CD14-positive monocyte (primary cell): ENCODE results near the gene VPS72. TPM values are rescaled to one million over a fixed set of nuclear protein-coding genes. Genes with fewer than 3 reads are reported as not detected.
A peak's percentile ranks its signal among the peaks of the same experiment; 100 is the strongest.

Experiments used
- DNase-seq, 3 donors: peaks; one replicate each; pipeline ENCODE4 v3.0.0-alpha.2; 2011 to 2022
- H2AFZ ChIP-seq: 2 replicates; pipeline ENCODE4 v1.6.0; 2012; ENCODE audit warnings: mild to moderate bottlenecking, low read depth, low read length, inconsistent platforms; ENCODE audit not compliant: insufficient read depth, poor library complexity, severe bottlenecking
- H3K27ac ChIP-seq, 2 donors: 1 replicate in 1 of 2; 2 replicates in 1 of 2; pipeline ENCODE4 v1.5.1; 2012 to 2013; ENCODE audit warnings: low read length in 2 of 2, control low read depth in 1 of 2, inconsistent platforms in 1 of 2, low read depth in 1 of 2, mild to moderate bottlenecking in 1 of 2
- H3K27me3 ChIP-seq, 2 donors: one replicate each; pipeline versions ENCODE4 v1.6.0 to v1.6.1; 2011 to 2013; ENCODE audit warnings: low read length in 2 of 2; ENCODE audit not compliant: control insufficient read depth in 2 of 2, insufficient read depth in 2 of 2
- H3K36me3 ChIP-seq, 2 donors: replicated peaks in 1 of 2; 1 replicate in 1 of 2; 2 replicates in 1 of 2; pipeline versions ENCODE4 v1.5.1 to v1.6.1; 2012 to 2013; ENCODE audit warnings: low read length in 2 of 2, control low read depth in 1 of 2, inconsistent platforms in 1 of 2, mild to moderate bottlenecking in 1 of 2; ENCODE audit not compliant: insufficient read depth in 2 of 2, control insufficient read depth in 1 of 2
- H3K4me1 ChIP-seq, 2 donors: 1 replicate in 1 of 2; 2 replicates in 1 of 2; pipeline versions ENCODE4 v1.5.1 to v1.6.1; 2012 to 2013; ENCODE audit warnings: low read length in 2 of 2, control low read depth in 1 of 2, inconsistent platforms in 1 of 2, mild to moderate bottlenecking in 1 of 2, moderate library complexity in 1 of 2; ENCODE audit not compliant: insufficient read depth in 2 of 2, control insufficient read depth in 1 of 2
- H3K4me2 ChIP-seq: replicated peaks from 2 replicates; pipeline ENCODE3; 2012; ENCODE audit warnings: low read length, moderate library complexity, mild to moderate bottlenecking; ENCODE audit not compliant: poor library complexity, severe bottlenecking; ENCODE audit errors: extremely low read depth
- H3K4me3 ChIP-seq, 3 experiments: fragments of 200-600 bp in 1 of 3; sonication (generic) in 1 of 3; replicated peaks in 1 of 3; 1 replicate in 2 of 3; 2 replicates in 1 of 3; pipeline ENCODE4 v1.5.1; 2011 to 2013; ENCODE audit warnings: low read length in 3 of 3, mild to moderate bottlenecking in 3 of 3, control low read depth in 2 of 3, low read depth in 2 of 3, inconsistent platforms in 1 of 3, moderate library complexity in 1 of 3
- H3K79me2 ChIP-seq: 2 replicates; pipeline ENCODE4 v1.6.0; 2012; ENCODE audit warnings: mild to moderate bottlenecking, control low read depth, inconsistent platforms, low read length, moderate library complexity; ENCODE audit not compliant: insufficient read depth
- H3K9ac ChIP-seq: 2 replicates; pipeline ENCODE4 v1.6.0; 2017; ENCODE audit warnings: low read length, mild to moderate bottlenecking; ENCODE audit not compliant: insufficient read depth, poor library complexity, severe bottlenecking
- H3K9me3 ChIP-seq, 2 donors: replicated peaks in 1 of 2; 1 replicate in 1 of 2; 2 replicates in 1 of 2; pipeline versions ENCODE4 v1.5.1 to v1.6.1; 2012 to 2013; ENCODE audit warnings: low read length in 2 of 2, control low read depth in 1 of 2; ENCODE audit not compliant: control insufficient read depth in 1 of 2, insufficient read depth in 1 of 2
- H4K20me1 ChIP-seq: 2 replicates; pipeline ENCODE4 v1.6.0; 2012; ENCODE audit warnings: mild to moderate bottlenecking, low read length, control low read depth, moderate library complexity; ENCODE audit not compliant: insufficient read depth
- H3K27ac Mint-ChIP-seq, 7 donors: one replicate each; pipeline ENCODE4 v1.8.0; 2020; ENCODE audit warnings: mild to moderate bottlenecking in 7 of 7, mixed read lengths in 7 of 7, moderate library complexity in 6 of 7, inconsistent platforms in 2 of 7
- H3K27me3 Mint-ChIP-seq, 3 donors: one replicate each; pipeline ENCODE4 v1.8.0; 2021 to 2022; ENCODE audit warnings: low read depth in 3 of 3, mild to moderate bottlenecking in 3 of 3, mixed read lengths in 3 of 3, moderate library complexity in 3 of 3, inconsistent platforms in 1 of 3
- H3K36me3 Mint-ChIP-seq, 2 donors: one replicate each; pipeline ENCODE4 v1.8.0; 2020; ENCODE audit warnings: mixed read lengths in 2 of 2, inconsistent platforms in 1 of 2, mild to moderate bottlenecking in 1 of 2
- H3K4me1 Mint-ChIP-seq: one replicate; pipeline ENCODE4 v1.8.0; 2020; ENCODE audit warnings: mild to moderate bottlenecking, mixed read lengths
- H3K4me3 Mint-ChIP-seq, 2 donors: one replicate each; pipeline ENCODE4 v1.8.0; 2020; ENCODE audit warnings: mild to moderate bottlenecking in 2 of 2, mixed read lengths in 2 of 2, moderate library complexity in 1 of 2
- H3K9me3 Mint-ChIP-seq, 7 donors: one replicate each; pipeline ENCODE4 v1.8.0; 2020 to 2022; ENCODE audit warnings: mixed read lengths in 7 of 7, mild to moderate bottlenecking in 6 of 7, moderate library complexity in 6 of 7, inconsistent platforms in 2 of 7
- WGBS: methylation state at CpG from one replicate; pipeline ENCODE4 v1.1.5; 2013; ENCODE audit warnings: missing lambda C conversion rate; ENCODE audit not compliant: insufficient coverage; 5-methylcytosine and 5-hydroxymethylcytosine counted together
- intact Hi-C, 2 donors: fragments of 100-400 bp; cut with micrococcal nuclease; formaldehyde crosslinking; loops; one replicate each; pipeline versions ENCODE4 v1.15.0 to v1.15.1; 2023
- polyA plus RNA-seq, 3 donors: library from polyadenylated mRNA; depleted of rRNA in 1 of 3; unstranded in 2 of 3; stranded (reverse) in 1 of 3; fragments of 300-500 nt in 2 of 3; fragments of >200 nt in 1 of 3; fragmentation: Illumina TruSeq in 2 of 3; gene quantifications; 1 replicate in 2 of 3; 2 replicates in 1 of 3; pipeline ENCODE4 v1.2.3, GENCODE V29; 2012 to 2021
- TF ChIP-seq, protein P1 (sequence below): fragments of 200-600 bp; IDR thresholded peaks from one replicate; pipeline ENCODE4 v1.8.0; 2022; ENCODE audit warnings: antibody characterized with exemption, mild to moderate bottlenecking

The VPS72 gene
- polyA plus RNA-seq, 3 donors = 30.4 to 43.3 (median 37.7) TPM

DNA sequence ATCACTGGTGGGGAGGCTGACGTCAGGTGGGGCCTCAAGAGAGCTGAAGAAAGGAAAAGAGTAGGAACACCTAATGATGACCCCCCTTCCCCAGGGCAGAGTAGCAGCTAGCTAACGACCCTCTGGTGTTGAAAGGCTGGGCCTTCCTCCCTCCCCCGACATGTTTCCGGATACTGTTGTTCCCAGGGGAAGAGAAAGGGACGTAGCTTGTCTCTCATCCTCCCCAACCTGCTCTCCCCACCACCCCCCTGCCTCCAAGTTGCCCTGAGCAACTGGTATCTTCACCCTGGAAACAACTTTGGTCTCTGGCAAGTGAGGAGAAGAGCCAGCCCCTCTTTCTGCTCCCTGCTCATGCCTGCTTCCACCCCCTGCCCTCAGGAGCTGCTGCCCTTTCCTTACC, 46.0 kb downstream of the VPS72 start:
- WGBS = 100% methylated on average over 1 of the region's 5 CpGs

DNA sequence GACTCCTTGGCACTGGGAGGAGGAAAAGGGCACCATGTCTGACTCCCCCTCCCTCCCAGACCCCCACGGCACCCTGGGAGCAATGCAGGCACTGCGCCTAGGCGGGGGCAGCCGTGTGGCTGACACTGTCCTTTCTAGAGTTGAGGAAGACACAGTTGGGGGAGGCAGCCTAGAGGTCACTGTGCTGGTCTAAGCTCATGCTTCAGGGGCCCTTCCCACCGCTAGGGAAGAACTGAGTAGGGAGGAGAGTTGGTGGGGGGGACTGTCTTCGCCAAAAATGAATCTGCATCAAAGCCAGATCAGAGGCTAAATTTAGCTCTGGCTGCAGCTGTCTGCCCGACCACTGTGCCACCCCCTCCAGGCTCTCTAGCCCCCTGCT, 47.0 kb downstream of the VPS72 start:
- Mint-ChIP-seq H3K27ac (no peak overlapping the region), H3K4me3 (no peak overlapping the region), H3K4me1 (peaks cover 24% of the 10 kb centered on the region), H3K9me3 (peaks cover 0 to 3% (median 0%) of the 10 kb centered on the region in 7 donors), H3K27me3 (peaks cover 21 to 45% (median 31%) of the 10 kb centered on the region in 3 donors), H3K36me3 (peaks cover 0 to 4% of the 10 kb centered on the region in 2 donors)
- peaks cover 2 to 19% of the 10 kb centered on the region in 2 donors for H3K27me3 ChIP-seq
- no peak overlapping the region for H3K27ac ChIP-seq
- H4K20me1 ChIP-seq = no peaks in the 10 kb centered on the region
- no peak overlapping the region for H3K4me2 ChIP-seq
- H3K9me3 ChIP-seq = no peaks in the 10 kb centered on the region
- H3K4me1 ChIP-seq = peaks cover 13 to 23% of the 10 kb centered on the region in 2 donors
- TF ChIP-seq, protein P1, sequence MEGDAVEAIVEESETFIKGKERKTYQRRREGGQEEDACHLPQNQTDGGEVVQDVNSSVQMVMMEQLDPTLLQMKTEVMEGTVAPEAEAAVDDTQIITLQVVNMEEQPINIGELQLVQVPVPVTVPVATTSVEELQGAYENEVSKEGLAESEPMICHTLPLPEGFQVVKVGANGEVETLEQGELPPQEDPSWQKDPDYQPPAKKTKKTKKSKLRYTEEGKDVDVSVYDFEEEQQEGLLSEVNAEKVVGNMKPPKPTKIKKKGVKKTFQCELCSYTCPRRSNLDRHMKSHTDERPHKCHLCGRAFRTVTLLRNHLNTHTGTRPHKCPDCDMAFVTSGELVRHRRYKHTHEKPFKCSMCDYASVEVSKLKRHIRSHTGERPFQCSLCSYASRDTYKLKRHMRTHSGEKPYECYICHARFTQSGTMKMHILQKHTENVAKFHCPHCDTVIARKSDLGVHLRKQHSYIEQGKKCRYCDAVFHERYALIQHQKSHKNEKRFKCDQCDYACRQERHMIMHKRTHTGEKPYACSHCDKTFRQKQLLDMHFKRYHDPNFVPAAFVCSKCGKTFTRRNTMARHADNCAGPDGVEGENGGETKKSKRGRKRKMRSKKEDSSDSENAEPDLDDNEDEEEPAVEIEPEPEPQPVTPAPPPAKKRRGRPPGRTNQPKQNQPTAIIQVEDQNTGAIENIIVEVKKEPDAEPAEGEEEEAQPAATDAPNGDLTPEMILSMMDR = no peak
- no peak overlapping the region for H2AFZ ChIP-seq
- no peak overlapping the region for H3K4me3 ChIP-seq
- no CpG with 5 or more reads among the region's 7 CpGs for WGBS
- intact Hi-C loops = no loop called here
- no peaks in the 10 kb centered on the region for H3K36me3 ChIP-seq
- H3K9ac ChIP-seq = no peak overlapping the region
- DNase-seq = no peak
- H3K79me2 ChIP-seq = no peaks in the 10 kb centered on the region

More for the DNA sequence above, 46.0 kb downstream of the VPS72 start:
- no peak overlapping the region for H3K27ac Mint-ChIP-seq
- Histone ChIP-seq H3K36me3 (no peaks in the 10 kb centered on the region), H3K79me2 (no peaks in the 10 kb centered on the region), H3K27ac (no peak overlapping the region), H3K9me3 (no peaks in the 10 kb centered on the region), H3K27me3 (peaks cover 2 to 19% of the 10 kb centered on the region in 2 donors), H3K4me1 (peaks cover 13 to 23% of the 10 kb centered on the region in 2 donors), H3K4me2 (no peak overlapping the region), H2AFZ (no peak overlapping the region), H3K9ac (no peak overlapping the region), H3K4me3 (no peak overlapping the region), H4K20me1 (no peaks in the 10 kb centered on the region)
- peaks cover 24% of the 10 kb centered on the region for H3K4me1 Mint-ChIP-seq
- intact Hi-C loops = no loop called here
- peaks cover 0 to 4% of the 10 kb centered on the region in 2 donors for H3K36me3 Mint-ChIP-seq
- peaks cover 26 to 43% (median 34%) of the 10 kb centered on the region in 3 donors for H3K27me3 Mint-ChIP-seq
- TF ChIP-seq, protein P1 = no peak
- DNase-seq = no peak
- peaks cover 0 to 3% (median 0%) of the 10 kb centered on the region in 7 donors for H3K9me3 Mint-ChIP-seq
- peak overlapping the region in 1 of 2 donors; percentile 35 for H3K4me3 Mint-ChIP-seq
